Measurements from ENCODE around the gene MST1. TPM values are rescaled to one million over a fixed set of nuclear protein-coding genes. Genes with fewer than 3 reads are reported as not detected.
A peak's percentile ranks its signal among the peaks of the same experiment; 100 is the strongest.
"Not testable (repeated sequence)": the region's sequence is repeated elsewhere in the genome, so short reads cannot be mapped to it uniquely, and the experiment has no call there.

Gene MST1
- total RNA-seq, 2 donors from 2014 or later, result 8.3 to 9.2 TPM

DNA sequence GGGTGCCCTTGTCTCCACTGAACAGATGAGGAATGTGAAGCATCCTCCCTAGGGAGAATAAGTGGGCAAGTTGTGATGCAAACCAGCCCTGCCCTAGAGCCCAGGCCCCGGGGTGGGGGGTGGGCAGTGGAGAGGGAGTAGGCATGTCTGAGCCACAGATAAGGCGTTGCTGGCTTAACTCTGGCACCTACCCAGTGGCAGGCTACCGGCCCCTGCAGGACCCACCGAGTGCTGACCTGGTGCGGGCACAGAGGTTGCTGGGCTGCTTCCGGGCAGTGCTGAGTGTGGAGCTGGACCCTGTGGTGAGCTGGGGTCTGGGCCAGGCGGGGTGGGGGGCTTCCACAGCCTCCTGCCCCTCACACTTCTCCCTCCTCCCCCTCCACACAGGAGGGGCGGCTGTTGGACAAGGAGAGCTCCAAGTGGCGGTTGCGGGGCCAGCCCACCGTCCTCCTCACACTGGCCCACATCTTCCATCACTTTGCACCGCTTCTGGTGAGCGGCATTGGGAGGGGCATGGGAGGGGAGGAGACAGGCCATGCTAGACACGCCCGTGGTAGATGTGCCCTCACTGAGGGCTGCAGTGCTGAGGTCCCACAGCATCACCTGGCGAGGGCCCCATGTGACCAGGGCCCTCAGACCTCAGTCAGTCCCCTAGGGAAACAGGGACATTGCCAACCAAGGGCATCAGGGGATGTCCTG lies 10.2 kb upstream of the MST1 start:
- H3K9me3 ChIP-seq, result no peaks in the 10 kb centered on the region
- ATAC-seq (ENCODE audit: insufficient number of reproducible peaks, low FRiP score, low read depth) (no peak), DNase-seq (ENCODE audit: low spot score) (no peak)
- TF ChIP-seq, protein P1, sequence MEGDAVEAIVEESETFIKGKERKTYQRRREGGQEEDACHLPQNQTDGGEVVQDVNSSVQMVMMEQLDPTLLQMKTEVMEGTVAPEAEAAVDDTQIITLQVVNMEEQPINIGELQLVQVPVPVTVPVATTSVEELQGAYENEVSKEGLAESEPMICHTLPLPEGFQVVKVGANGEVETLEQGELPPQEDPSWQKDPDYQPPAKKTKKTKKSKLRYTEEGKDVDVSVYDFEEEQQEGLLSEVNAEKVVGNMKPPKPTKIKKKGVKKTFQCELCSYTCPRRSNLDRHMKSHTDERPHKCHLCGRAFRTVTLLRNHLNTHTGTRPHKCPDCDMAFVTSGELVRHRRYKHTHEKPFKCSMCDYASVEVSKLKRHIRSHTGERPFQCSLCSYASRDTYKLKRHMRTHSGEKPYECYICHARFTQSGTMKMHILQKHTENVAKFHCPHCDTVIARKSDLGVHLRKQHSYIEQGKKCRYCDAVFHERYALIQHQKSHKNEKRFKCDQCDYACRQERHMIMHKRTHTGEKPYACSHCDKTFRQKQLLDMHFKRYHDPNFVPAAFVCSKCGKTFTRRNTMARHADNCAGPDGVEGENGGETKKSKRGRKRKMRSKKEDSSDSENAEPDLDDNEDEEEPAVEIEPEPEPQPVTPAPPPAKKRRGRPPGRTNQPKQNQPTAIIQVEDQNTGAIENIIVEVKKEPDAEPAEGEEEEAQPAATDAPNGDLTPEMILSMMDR (IDR thresholded peaks at IDR 0.05), result no peak
- no peaks in the 10 kb centered on the region for H3K27me3 ChIP-seq (replicated peaks; ENCODE audit: insufficient read depth)
- H3K4me1 ChIP-seq (ENCODE audit: control insufficient read depth in 1 of 2, low read depth in 2 of 2), result no peaks in the 10 kb centered on the region
- H3K4me3 ChIP-seq, result no peak overlapping the region
- H3K27ac ChIP-seq, result no peak overlapping the region
- H3K36me3 ChIP-seq, result peaks cover 24% of the 10 kb centered on the region

DNA sequence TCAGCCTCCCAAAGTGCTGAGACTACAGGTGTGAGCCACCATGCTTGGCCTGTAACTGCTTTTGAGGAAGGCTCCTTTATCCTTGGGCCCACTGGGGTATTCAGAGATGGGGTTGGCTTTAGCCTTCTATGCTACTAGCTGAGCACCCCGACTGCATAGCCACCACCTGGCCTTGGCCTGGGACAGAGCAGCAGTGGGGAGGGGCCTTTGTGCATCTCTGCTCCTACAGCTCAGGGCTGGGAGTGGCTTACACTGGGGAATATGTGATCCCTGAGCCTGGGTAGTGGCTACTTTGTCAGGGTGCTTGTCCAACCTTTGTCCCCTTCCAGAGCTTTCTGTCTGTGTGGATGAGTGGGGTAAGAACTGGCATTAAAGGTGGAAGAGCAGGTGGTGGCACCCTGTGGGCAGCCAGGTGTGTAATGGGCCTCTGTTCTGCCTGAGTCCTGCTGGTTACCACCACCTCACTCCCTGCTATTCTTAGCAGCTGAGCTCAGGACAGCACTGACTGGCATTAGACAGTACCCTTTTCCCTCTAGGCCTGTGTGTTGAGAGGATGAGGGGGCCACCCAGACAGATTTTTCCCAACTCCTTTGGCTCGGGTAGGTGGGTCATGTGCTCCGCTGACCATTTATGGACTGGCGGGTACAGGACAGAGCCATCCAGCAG lies 6.2 kb upstream of the MST1 start:
- not testable (repeated sequence) for H3K4me3 ChIP-seq; H3K27ac ChIP-seq; H3K9me3 ChIP-seq; H3K36me3 ChIP-seq; DNase-seq (ENCODE audit: low spot score); ATAC-seq (ENCODE audit: insufficient number of reproducible peaks, low FRiP score, low read depth); H3K27me3 ChIP-seq (replicated peaks; ENCODE audit: insufficient read depth)
- peaks cover 5 to 12% of the 10 kb centered on the region in 2 donors for H3K4me1 ChIP-seq (ENCODE audit: control insufficient read depth in 1 of 2, low read depth in 2 of 2)

DNA sequence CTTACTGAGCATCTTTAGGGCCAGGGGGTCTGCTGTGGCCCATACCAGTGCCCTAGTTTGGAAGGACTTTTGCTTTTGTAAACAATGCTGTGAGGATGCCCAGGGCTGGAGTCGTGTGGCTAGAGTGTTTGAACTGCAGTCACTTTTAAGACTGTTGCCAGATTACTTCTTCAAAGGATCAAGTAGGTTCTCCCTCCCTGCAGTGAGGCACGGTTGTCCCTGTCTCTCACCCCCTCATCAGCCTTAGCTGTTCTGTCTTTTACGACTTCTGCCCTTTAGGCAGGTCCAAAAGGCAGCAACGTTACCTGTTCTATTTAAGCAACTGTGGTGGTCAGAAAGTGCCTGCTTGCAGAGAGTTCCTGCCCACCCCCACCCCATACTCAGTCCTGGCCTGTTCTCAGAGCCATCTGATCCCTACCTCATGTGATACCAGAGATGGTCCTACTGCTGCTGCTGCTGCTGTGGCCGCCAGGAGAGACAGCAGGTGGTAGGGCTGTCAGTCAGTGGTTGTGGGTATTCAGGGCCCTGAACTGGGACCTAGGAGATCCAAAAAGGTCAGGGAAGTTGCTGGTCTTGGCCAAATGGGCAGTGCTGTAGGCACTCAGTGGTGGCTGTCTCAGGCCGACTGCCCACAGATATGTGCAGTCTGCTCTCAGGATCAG lies 5.3 kb upstream of the MST1 start:
- ATAC-seq (ENCODE audit: insufficient number of reproducible peaks, low FRiP score, low read depth), result not testable (repeated sequence)

DNA sequence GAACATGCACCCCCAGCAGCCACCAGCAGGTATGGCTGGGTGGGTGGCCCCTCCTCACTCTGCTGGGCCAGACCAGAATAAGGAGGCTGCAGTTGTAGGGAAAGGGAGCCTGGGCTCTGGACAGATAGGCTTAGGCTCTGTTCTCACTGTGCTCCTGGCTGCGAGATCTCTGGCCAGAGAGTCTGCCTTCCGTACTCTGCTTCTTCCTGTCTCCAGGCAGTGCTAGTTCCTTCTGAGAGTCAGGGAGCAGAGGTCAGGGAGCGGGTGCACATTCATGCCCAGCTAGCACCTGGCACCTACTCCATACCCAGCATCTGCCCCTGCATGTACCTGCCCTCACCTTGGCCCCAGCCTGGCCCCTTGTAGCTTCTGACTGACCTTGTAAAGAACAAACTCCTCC lies 2.2 kb upstream of the MST1 start:
- H3K36me3 ChIP-seq; ATAC-seq (ENCODE audit: insufficient number of reproducible peaks, low FRiP score, low read depth); H3K9me3 ChIP-seq; H3K27ac ChIP-seq; DNase-seq (ENCODE audit: low spot score); H3K4me3 ChIP-seq; H3K27me3 ChIP-seq (replicated peaks; ENCODE audit: insufficient read depth): not testable (repeated sequence)
- H3K4me1 ChIP-seq (ENCODE audit: control insufficient read depth in 1 of 2, low read depth in 2 of 2), result peaks cover 17 to 31% of the 10 kb centered on the region in 2 donors

More for the DNA sequence above, 5.3 kb upstream of the MST1 start:
- H3K36me3 ChIP-seq; H3K4me3 ChIP-seq; H3K27ac ChIP-seq; DNase-seq (ENCODE audit: low spot score); H3K27me3 ChIP-seq (replicated peaks; ENCODE audit: insufficient read depth); H3K9me3 ChIP-seq: not testable (repeated sequence)
- peaks cover 11 to 20% of the 10 kb centered on the region in 2 donors for H3K4me1 ChIP-seq (ENCODE audit: control insufficient read depth in 1 of 2, low read depth in 2 of 2)

DNA sequence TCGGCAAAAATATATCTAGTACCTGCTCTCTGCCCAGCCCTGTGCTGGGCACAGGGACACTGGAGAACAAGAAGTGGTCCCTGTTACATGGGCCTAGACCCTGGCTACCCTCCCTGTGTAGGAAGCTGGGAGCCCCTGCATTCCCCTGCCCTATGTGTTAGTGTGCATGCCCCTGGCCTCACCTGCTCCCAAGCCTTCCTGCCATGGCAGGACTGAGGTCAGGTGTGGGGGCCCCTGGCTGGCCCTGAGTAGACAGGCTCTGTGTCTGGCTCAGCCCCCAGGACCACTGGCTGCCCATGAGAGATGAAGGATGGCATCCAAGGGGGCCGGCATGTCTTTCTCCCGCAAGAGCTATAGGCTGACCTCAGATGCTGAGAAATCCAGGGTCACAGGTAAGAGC lies 1.6 kb upstream of the MST1 start:
- not testable (repeated sequence) for H3K9me3 ChIP-seq; H3K27me3 ChIP-seq (replicated peaks; ENCODE audit: insufficient read depth); ATAC-seq (ENCODE audit: insufficient number of reproducible peaks, low FRiP score, low read depth); H3K4me3 ChIP-seq; H3K36me3 ChIP-seq; DNase-seq (ENCODE audit: low spot score); H3K27ac ChIP-seq
- peaks cover 17 to 31% of the 10 kb centered on the region in 2 donors for H3K4me1 ChIP-seq (ENCODE audit: control insufficient read depth in 1 of 2, low read depth in 2 of 2)

DNA sequence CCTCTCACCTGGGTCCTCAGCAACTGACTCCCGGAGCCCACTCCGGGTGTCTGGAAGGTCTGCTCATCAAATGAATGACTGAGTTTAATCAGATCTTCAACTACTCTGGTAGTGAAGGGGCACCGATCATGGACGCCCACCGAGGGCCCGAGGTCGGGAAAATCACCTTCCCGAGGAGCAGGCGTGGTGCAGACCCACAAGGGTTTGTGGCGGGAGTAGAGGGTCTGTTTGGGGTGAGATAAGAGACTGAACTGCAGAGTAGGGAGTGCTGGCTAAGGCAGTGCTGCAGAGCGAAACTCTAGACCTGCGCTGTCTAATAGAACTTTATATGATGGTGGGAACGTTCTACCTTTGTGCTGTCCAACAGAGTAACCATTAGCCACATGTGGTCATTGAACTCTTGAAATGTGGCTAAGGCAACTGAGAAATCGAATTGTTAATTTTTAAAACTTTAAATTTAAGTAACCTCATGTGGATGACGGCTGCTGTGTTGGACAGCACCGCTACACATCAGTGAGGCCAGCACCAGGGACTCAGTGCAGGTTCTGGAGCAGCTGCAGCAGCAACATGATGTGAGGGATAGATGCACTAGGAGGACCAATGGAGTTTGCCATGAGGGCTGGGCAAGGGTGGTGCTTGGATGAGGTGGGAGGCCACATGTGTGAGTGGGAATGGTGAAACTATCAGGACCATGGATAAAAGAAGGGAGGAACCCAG lies 792 bp upstream of the MST1 start:
- Histone ChIP-seq H3K27ac (peak overlapping the region; percentile 53 to 64), H3K4me1 (ENCODE audit: control insufficient read depth in 1 of 2, low read depth in 2 of 2) (peaks cover 17 to 31% of the 10 kb centered on the region in 2 donors), H3K4me3 (peak overlapping the region; percentile 94)
- not testable (repeated sequence) for H3K36me3 ChIP-seq; H3K9me3 ChIP-seq; H3K27me3 ChIP-seq (replicated peaks; ENCODE audit: insufficient read depth); ATAC-seq (ENCODE audit: insufficient number of reproducible peaks, low FRiP score, low read depth); DNase-seq (ENCODE audit: low spot score)

DNA sequence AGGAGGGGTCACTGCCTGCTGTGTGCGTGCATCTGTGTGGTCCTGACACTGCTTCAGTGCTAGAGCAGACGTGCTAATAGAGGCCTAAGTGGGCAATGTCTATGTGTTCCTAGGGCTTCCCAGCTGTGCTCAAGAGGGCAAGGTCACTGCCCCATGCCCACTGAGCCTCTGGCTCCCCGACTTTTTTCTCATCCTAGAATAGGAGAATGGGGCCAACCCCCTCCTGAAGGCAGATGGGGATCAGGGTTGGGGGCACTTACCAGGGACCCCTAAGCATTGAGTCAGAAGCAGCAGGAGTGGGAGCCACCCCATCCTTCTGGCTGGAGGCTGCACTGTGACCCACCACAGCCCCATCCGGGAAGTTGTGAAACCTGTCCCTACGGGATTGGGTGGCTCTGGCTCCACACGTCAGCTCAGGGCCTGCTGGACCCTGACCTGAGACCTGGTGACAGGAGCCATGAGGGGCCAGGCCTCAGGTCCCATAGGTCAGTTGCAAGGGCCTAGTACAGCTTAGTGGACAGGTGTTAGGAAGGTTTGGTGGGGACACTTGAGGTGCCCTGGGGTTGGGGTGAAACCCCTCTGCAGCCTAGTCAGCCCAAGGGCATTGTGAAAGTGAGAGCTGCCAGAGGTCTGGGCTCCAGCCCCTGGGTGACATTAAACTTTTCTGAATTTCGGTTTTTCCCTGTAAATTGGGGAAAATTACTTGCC lies 782 bp downstream of the MST1 start:
- peak overlapping the region; percentile 94 for H3K4me3 ChIP-seq
- peak overlapping the region; percentile 64 to 71 for H3K27ac ChIP-seq

DNA sequence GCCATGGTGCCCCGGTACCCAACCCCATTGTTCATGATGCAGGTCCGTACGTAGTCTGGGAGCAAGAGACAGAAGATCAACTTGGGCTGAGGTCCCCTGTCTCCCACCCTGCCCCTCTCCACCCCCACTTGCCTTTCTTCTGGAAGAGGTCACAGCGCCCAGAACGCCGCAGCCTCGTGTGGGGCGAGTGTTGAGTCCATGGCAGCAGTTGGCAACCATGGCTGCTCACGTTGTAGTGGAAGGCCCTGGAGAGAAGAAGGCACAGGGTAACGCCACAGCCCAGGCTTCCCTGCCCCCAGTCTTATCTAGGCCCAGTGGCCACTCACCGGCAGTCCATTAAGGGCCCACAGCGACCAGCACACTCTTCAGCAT lies 1.9 kb downstream of the MST1 start:
- not testable (repeated sequence) for H3K4me3 ChIP-seq; H3K27me3 ChIP-seq (replicated peaks; ENCODE audit: insufficient read depth); H3K27ac ChIP-seq; DNase-seq (ENCODE audit: low spot score); ATAC-seq (ENCODE audit: insufficient number of reproducible peaks, low FRiP score, low read depth); H3K9me3 ChIP-seq
- Histone ChIP-seq H3K4me1 (ENCODE audit: control insufficient read depth in 1 of 2, low read depth in 2 of 2) (peaks cover 17 to 31% of the 10 kb centered on the region in 2 donors), H3K36me3 (peaks cover 12% of the 10 kb centered on the region)

More for the DNA sequence above, 782 bp downstream of the MST1 start:
- H3K36me3 ChIP-seq; ATAC-seq (ENCODE audit: insufficient number of reproducible peaks, low FRiP score, low read depth); H3K27me3 ChIP-seq (replicated peaks; ENCODE audit: insufficient read depth); DNase-seq (ENCODE audit: low spot score); H3K9me3 ChIP-seq: not testable (repeated sequence)
- peaks cover 17 to 31% of the 10 kb centered on the region in 2 donors for H3K4me1 ChIP-seq (ENCODE audit: control insufficient read depth in 1 of 2, low read depth in 2 of 2)

DNA sequence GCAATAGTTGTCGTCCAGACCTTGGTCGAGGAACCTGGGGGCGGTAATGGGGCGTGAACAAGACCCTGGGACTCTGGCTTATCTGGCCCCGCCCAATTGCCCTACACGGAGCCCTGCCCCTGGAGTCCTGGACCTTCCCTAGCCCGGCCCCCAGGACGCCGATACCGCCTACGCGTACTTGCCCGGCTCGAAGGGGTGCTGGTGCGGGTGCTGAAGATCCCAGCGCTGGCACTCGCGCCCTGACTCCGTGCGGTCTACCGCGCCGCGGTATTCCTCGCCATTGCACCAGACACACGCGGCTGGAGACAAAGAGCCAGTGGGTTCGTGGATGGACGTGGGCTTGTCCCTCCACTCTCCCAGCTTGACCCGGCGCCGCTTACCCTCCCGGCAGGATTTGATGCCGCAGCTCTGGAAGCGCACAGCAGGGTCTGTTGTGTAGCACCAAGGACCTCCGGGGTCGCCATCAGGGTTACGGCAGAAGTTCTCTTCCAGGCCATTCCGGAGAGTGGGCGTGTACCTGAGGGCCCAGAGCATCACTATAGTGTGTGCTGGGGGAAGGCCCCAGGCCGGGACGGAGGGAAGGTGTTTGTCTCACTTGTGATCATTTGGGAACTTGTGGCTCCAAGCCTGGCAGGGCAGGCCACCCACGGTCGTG lies 2.4 kb downstream of the MST1 start:
- Histone ChIP-seq H3K36me3 (peaks cover 18% of the 10 kb centered on the region), H3K4me3 (peak overlapping the region; percentile 61), H3K4me1 (ENCODE audit: control insufficient read depth in 1 of 2, low read depth in 2 of 2) (peaks cover 17 to 31% of the 10 kb centered on the region in 2 donors)
- not testable (repeated sequence) for ATAC-seq (ENCODE audit: insufficient number of reproducible peaks, low FRiP score, low read depth); H3K27ac ChIP-seq; H3K27me3 ChIP-seq (replicated peaks; ENCODE audit: insufficient read depth); H3K9me3 ChIP-seq; DNase-seq (ENCODE audit: low spot score)

DNA sequence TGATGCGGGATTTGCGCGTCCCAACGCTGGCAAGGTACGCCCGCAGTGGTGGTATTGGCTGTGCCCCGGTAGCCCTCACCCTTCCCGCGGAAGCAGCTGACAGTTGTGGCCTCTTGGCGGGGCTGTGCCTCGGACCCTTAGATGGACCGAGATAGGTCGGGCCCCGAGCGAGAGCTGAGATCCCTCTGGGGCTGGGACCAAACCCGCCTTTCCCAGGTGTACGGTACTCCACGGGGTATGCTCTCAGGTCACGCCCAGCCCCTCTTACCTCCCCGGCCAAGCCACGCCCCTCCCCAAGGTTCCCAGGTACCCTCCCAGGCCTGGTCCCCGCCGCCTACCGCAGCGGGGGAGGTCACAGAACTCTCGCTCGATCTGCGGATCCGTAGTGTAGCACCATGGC lies 2.9 kb downstream of the MST1 start:
- not testable (repeated sequence) for H3K27me3 ChIP-seq (replicated peaks; ENCODE audit: insufficient read depth); DNase-seq (ENCODE audit: low spot score); ATAC-seq (ENCODE audit: insufficient number of reproducible peaks, low FRiP score, low read depth); H3K9me3 ChIP-seq; H3K27ac ChIP-seq
- H3K36me3 ChIP-seq, result peaks cover 21% of the 10 kb centered on the region
- H3K4me1 ChIP-seq (ENCODE audit: control insufficient read depth in 1 of 2, low read depth in 2 of 2), result peaks cover 17 to 27% of the 10 kb centered on the region in 2 donors
- H3K4me3 ChIP-seq, result peak overlapping the region; percentile 61
